ENCODE data around the gene IL1RAPL2. TPM values are rescaled to one million over a fixed set of nuclear protein-coding genes. Genes with fewer than 3 reads are reported as not detected.
A peak's percentile ranks its signal among the peaks of the same experiment; 100 is the strongest.
"Not testable (repeated sequence)": the region's sequence is repeated elsewhere in the genome, so short reads cannot be mapped to it uniquely, and the experiment has no call there.

IL1RAPL2 gene
- total RNA-seq: not detected
- long read RNA-seq, partial matches to known transcripts: 0 of 1 reads
- long read RNA-seq, other reads (novel, unspliced or antisense): 1 of 1 reads

- no peak for DNase-seq (ENCODE audit: low spot score)
- intact Hi-C loops (cut with DNase I): loop anchor here (10.0 kb wide), 1 partner anchor 359 kb away; no protein-coding TSS in a partner anchor
Measured at GRCh38 chrX:104565791-104566680, at the start of gene IL1RAPL2. TSS of gene IL1RAPL2 (plus strand) at chrX:104566199.

DNA sequence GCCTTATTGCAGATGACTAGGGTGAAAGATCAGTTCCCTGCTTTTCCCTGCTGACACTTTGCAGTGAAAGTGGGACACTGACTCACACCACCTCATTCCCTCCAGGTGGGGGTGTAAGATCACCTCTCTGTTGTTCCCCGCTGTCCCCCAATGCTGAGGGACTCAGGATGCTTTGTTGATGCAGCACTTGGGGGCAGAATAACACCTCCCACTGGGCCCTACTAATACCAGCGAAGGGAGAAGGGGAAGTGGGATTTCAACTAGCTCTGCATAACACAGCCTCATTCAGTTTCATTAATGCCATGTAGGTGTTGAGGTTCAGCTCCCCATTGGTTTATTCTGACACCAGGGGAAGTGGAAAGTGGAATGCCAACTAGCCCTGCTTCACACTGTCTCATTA, 43.6 kb upstream of the IL1RAPL2 start:
- DNase-seq (ENCODE audit: low spot score): no peak

GRCh38 chrX:104523858-104524257, 42.1 kb upstream of the IL1RAPL2 start:
- intact Hi-C loops (cut with DNase I): no loop called here
- DNase-seq (ENCODE audit: low spot score): no peak

More for the DNA sequence above, 43.6 kb upstream of the IL1RAPL2 start:
- intact Hi-C loops (cut with DNase I): no loop called here

- intact Hi-C loops (cut with DNase I): no loop called here
- DNase-seq (ENCODE audit: low spot score): no peak
Measured at GRCh38 chrX:104539081-104539480, 26.9 kb upstream of the IL1RAPL2 start.

- DNase-seq (ENCODE audit: low spot score); intact Hi-C loops (cut with DNase I): not testable (repeated sequence)
Measured at GRCh38 chrX:104542447-104542846, 23.6 kb upstream of the IL1RAPL2 start.

GRCh38 chrX:104564335-104564734, 1.7 kb upstream of the IL1RAPL2 start:
- DNase-seq (ENCODE audit: low spot score): no peak
- intact Hi-C loops (cut with DNase I): loop anchor here (10.0 kb wide), 1 partner anchor 360 kb away; no protein-coding TSS in a partner anchor

GRCh38 chrX:104564921-104565703, 887 bp upstream of the IL1RAPL2 start:
- intact Hi-C loops (cut with DNase I): loop anchor here (10.0 kb wide), 1 partner anchor 360 kb away; no protein-coding TSS in a partner anchor
- DNase-seq (ENCODE audit: low spot score): no peak

GRCh38 chrX:104566681-104567501, 892 bp downstream of the IL1RAPL2 start:
- intact Hi-C loops (cut with DNase I): loop anchor here (10.0 kb wide), 1 partner anchor 358 kb away; no protein-coding TSS in a partner anchor
- DNase-seq (ENCODE audit: low spot score): no peak

GRCh38 chrX:104567506-104567905, 1.5 kb downstream of the IL1RAPL2 start:
- intact Hi-C loops (cut with DNase I): loop anchor here (10.0 kb wide), 1 partner anchor 357 kb away; no protein-coding TSS in a partner anchor
- DNase-seq (ENCODE audit: low spot score): no peak

DNA sequence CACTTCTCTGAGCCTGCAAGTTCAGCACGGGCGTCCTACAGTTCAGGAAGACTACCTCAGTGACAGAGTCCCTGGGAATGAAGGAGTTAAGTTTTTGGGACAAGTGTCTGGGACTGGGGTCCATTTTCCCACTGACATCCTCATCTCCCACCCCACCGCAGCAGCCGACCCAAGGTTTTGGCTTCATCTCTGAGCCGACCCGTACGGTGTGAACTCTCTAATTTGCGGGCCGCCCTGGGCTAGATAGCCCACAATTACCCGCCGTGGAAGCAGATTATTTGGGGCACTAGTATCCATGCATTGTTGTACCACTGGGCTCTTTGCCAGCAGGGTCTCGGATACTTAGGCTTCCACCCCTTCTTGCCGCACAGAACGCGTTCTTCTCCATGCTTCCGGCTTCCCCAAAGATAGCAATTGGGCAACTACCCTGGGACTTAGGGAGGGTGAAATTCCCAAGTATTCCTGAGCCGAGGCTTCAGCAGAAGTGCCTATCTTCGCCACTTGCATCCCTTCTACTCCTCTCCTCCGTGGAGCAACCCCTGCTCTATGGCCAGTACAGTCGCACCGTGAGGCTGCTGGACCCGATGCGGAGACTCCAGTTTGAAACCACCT, 2.4 kb downstream of the IL1RAPL2 start:
- intact Hi-C loops (cut with DNase I): loop anchor here (10.0 kb wide), 1 partner anchor 356 kb away; no protein-coding TSS in a partner anchor
- peak; percentile 71 for DNase-seq (ENCODE audit: low spot score)

- intact Hi-C loops (cut with DNase I): no loop called here
- no peak for DNase-seq (ENCODE audit: low spot score)
Measured at GRCh38 chrX:104618106-104618895, 52.3 kb downstream of the IL1RAPL2 start.

DNA sequence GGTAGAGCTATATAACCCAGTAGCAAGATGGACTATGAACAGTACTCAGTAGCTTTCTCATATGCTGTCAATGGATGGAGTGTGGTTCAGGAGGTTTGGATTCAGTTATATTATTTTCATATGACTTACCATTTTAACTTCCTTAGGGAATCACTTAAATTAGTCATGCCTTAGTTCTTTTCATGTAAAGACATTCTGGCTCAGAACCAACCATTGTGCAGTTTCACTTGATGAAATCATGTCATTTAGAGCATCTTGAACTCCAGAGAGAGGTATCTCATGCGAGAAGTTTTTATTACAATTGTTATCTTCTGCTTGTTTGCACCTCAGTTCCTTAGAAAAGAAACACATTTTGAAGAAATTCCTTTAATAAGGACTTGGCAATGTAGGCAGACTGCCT, 55.8 kb downstream of the IL1RAPL2 start:
- no peak for DNase-seq (ENCODE audit: low spot score)
- intact Hi-C loops (cut with DNase I): no loop called here

- DNase-seq (ENCODE audit: low spot score): no peak
- intact Hi-C loops (cut with DNase I): no loop called here
Measured at GRCh38 chrX:104641176-104641575, 75.2 kb downstream of the IL1RAPL2 start.

DNA sequence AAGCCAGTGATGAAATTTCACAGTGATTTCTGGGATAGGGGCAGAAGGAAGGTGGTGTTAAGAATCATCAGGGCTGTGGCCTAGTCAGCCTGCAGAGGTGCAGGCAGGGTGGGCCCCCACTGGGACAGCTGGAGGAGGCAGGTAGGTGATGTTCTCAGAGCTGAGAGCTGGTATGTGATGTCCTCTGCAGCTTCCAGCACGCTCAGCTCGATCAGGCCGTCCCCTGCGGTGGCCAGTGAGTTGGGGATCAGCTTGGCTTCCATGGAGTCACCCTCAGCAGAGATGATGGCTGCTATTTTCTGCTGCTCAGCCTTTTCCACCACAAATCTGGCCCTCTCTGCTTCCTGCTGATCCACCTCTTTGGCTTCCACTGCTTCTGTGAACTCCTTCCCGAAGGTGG, 81.1 kb downstream of the IL1RAPL2 start:
- no peak for DNase-seq (ENCODE audit: low spot score)
- intact Hi-C loops (cut with DNase I): no loop called here

- intact Hi-C loops (cut with DNase I): no loop called here
- no peak for DNase-seq (ENCODE audit: low spot score)
Measured at GRCh38 chrX:104659005-104659744, 93.2 kb downstream of the IL1RAPL2 start.

DNA sequence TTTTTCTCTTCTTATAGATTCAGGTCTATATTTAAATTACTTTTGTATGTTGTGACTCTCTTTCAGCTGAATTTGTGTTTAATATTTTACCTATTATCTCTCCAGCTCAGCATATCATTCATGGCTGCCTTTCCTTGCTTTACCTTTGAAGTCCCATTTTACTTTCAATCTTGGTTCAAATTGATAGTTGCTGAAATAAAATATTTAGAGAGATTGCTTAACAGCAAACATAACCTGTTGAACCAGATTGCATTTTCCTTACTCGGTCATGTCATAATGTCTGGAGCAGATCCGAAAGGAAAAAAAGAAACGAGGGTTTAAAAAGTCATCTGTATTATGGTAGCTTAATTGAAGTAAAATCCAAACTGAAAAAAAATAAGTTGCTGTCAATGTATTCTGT, 94.1 kb downstream of the IL1RAPL2 start:
- intact Hi-C loops (cut with DNase I): no loop called here
- DNase-seq (ENCODE audit: low spot score): no peak

DNA sequence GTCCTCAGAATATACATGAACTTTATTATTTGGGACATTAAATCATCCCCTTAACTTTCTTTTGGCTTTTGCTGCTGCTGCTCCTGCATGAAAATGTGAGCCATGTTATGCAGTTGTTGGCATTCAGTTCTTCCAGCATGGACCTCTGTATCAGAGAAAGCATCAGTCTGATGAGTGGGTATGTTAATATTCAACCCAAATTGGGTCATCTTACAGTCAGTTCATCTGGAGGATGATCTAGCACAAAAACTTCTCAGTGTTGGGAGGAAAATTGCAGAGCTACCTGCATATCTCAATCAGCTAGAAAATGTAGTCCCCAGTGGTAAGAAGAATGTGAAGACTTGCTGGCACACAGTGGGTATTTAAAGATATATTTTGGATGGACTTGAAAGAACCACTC, 96.7 kb downstream of the IL1RAPL2 start:
- no peak for DNase-seq (ENCODE audit: low spot score)
- intact Hi-C loops (cut with DNase I): no loop called here

Data from cardiac septum (tissue), 1 donor.